Measurements from ENCODE around the gene RAD51B. TPM values are rescaled to one million over a fixed set of nuclear protein-coding genes. Genes with fewer than 3 reads are reported as not detected.

RAD51B gene
- total and polyA plus RNA-seq, 9 of the 15 experiments (the other 6 are each of a cell fraction or from before 2014, with no cell fraction given): 8.5 to 17.3 (median 11.3) TPM

- FAIRE-seq (no peak), DNase-seq (ENCODE audit: extremely low read depth in 1 of 4, low spot score in 3 of 4) (no peak), ATAC-seq (no peak)
- in situ Hi-C loops (cut with MboI): no loop called here
- no peak overlapping the region for H3K9ac ChIP-seq (ENCODE audit: insufficient read depth in 1 of 2, low read depth in 2 of 2, low read length in 2 of 2)
- intact Hi-C loops (cut with micrococcal nuclease): no loop called here
- no peaks in the 10 kb centered on the region for H3K9me1 ChIP-seq (ENCODE audit: control insufficient read depth, insufficient read depth, low read length)
- 70% methylated on average over 2 of the region's 4 CpGs for WGBS (ENCODE audit: insufficient coverage, low coverage, missing lambda C conversion rate)
- H3K4me3 ChIP-seq: no peak overlapping the region
- H2AFZ ChIP-seq (ENCODE audit: low read depth, low read length): no peak overlapping the region
- no peaks in the 10 kb centered on the region for H4K20me1 ChIP-seq (replicated peaks; ENCODE audit: control insufficient read depth, insufficient read depth, low read length)
- peaks cover 7% of the 10 kb centered on the region for H3K9me3 ChIP-seq (replicated peaks; ENCODE audit: control insufficient read depth, insufficient read depth, low read depth, low read length)
- H3K4me2 ChIP-seq (ENCODE audit: insufficient read depth, low read length): no peak overlapping the region
- no peak overlapping the region for H3K27ac ChIP-seq (ENCODE audit: extremely low read depth, low read depth, low read length)
- no peaks in the 10 kb centered on the region for H3K79me2 ChIP-seq (ENCODE audit: control insufficient read depth, insufficient read depth, low read length)
- ChIA-PET POLR2A (no interaction called here), CTCF (ENCODE audit: low intra/inter-chr PET ratio) (no interaction called here)
- H3K27me3 ChIP-seq (ENCODE audit: control insufficient read depth in 2 of 2, insufficient read depth in 2 of 2, low read length in 2 of 2): no peaks in the 10 kb centered on the region
- no peaks in the 10 kb centered on the region for H3K36me3 ChIP-seq (ENCODE audit: control insufficient read depth, insufficient read depth, low read length)
- no TSS peak for BruUV-seq (replicated peaks)
- H3K4me1 ChIP-seq (replicated peaks in 1 of 2; ENCODE audit: control insufficient read depth in 2 of 2, insufficient read depth in 2 of 2, low read length in 2 of 2): peaks cover 0 to 16% of the 10 kb centered on the region in 2 experiments; a peak in 3 of 5 replicates
- TF ChIP-seq, protein P1, sequence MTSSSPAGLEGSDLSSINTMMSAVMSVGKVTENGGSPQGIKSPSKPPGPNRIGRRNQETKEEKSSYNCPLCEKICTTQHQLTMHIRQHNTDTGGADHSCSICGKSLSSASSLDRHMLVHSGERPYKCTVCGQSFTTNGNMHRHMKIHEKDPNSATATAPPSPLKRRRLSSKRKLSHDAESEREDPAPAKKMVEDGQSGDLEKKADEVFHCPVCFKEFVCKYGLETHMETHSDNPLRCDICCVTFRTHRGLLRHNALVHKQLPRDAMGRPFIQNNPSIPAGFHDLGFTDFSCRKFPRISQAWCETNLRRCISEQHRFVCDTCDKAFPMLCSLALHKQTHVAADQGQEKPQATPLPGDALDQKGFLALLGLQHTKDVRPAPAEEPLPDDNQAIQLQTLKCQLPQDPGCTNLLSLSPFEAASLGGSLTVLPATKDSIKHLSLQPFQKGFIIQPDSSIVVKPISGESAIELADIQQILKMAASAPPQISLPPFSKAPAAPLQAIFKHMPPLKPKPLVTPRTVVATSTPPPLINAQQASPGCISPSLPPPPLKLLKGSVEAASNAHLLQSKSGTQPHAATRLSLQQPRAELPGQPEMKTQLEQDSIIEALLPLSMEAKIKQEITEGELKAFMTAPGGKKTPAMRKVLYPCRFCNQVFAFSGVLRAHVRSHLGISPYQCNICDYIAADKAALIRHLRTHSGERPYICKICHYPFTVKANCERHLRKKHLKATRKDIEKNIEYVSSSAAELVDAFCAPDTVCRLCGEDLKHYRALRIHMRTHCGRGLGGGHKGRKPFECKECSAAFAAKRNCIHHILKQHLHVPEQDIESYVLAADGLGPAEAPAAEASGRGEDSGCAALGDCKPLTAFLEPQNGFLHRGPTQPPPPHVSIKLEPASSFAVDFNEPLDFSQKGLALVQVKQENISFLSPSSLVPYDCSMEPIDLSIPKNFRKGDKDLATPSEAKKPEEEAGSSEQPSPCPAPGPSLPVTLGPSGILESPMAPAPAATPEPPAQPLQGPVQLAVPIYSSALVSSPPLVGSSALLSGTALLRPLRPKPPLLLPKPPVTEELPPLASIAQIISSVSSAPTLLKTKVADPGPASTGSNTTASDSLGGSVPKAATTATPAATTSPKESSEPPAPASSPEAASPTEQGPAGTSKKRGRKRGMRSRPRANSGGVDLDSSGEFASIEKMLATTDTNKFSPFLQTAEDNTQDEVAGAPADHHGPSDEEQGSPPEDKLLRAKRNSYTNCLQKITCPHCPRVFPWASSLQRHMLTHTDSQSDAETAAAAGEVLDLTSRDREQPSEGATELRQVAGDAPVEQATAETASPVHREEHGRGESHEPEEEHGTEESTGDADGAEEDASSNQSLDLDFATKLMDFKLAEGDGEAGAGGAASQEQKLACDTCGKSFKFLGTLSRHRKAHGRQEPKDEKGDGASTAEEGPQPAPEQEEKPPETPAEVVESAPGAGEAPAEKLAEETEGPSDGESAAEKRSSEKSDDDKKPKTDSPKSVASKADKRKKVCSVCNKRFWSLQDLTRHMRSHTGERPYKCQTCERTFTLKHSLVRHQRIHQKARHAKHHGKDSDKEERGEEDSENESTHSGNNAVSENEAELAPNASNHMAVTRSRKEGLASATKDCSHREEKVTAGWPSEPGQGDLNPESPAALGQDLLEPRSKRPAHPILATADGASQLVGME (CRISPR knock-in tag; IDR thresholded peaks at IDR 0.05): no peak
- no peak for TF ChIP-seq GTF2A2 (tag; IDR thresholded peaks at IDR 0.05)
These were observed 919.0 kb downstream of the RAD51B start for GRCh38 chr14:68738559-68738958.

Measured in K562 (cell line).